ENCODE measurements around the gene SCAPER.
A peak's percentile ranks its signal among the peaks of the same experiment; 100 is the strongest.
"Not testable (repeated sequence)": the region's sequence is repeated elsewhere in the genome, so short reads cannot be mapped to it uniquely, and the experiment has no call there.

The SCAPER gene

GRCh38 chr15:76335307-76336253 is 569.6 kb downstream of the SCAPER start:
- no peak for DNase-seq

GRCh38 chr15:76334438-76335306 is 570.5 kb downstream of the SCAPER start:
- DNase-seq = no peak

- DNase-seq = no peak
These were observed 571.3 kb downstream of the SCAPER start for GRCh38 chr15:76333720-76334437.

- DNase-seq = no peak
These were observed 571.8 kb downstream of the SCAPER start for GRCh38 chr15:76333309-76333708.

GRCh38 chr15:76332796-76333195 is 572.3 kb downstream of the SCAPER start:
- no peak for DNase-seq

GRCh38 chr15:76330080-76330680 is 575.0 kb downstream of the SCAPER start:
- no peak for DNase-seq

- no peak for DNase-seq
These were observed 576.2 kb downstream of the SCAPER start for GRCh38 chr15:76328958-76329357.

GRCh38 chr15:76328106-76328696 is 576.9 kb downstream of the SCAPER start:
- no peak for DNase-seq

GRCh38 chr15:76327191-76328105 is 577.7 kb downstream of the SCAPER start:
- no peak for DNase-seq

- no peak for DNase-seq
These were observed 579.4 kb downstream of the SCAPER start for GRCh38 chr15:76325704-76326103.

- no peak for DNase-seq
These were observed 581.1 kb downstream of the SCAPER start for GRCh38 chr15:76324066-76324465.

GRCh38 chr15:76321602-76322001 is 583.5 kb downstream of the SCAPER start:
- no peak for DNase-seq

- no peak for DNase-seq
These were observed 584.0 kb downstream of the SCAPER start for GRCh38 chr15:76321171-76321570.

- DNase-seq = no peak
These were observed 585.1 kb downstream of the SCAPER start for GRCh38 chr15:76320012-76320411.

GRCh38 chr15:76313731-76314130 is 591.4 kb downstream of the SCAPER start:
- no peak for DNase-seq

- DNase-seq = not testable (repeated sequence)
These were observed 592.0 kb downstream of the SCAPER start for GRCh38 chr15:76313175-76313567.

GRCh38 chr15:76312540-76313174 is 592.5 kb downstream of the SCAPER start:
- no peak for DNase-seq

GRCh38 chr15:76311100-76311953 is 593.8 kb downstream of the SCAPER start, which contains the start of gene ETFA:
Gene ETFA, minus strand, starts transcription at chr15:76311469. Its CDS starts 81 bp downstream, at chr15:76311388.
- peak; percentile 76 for DNase-seq

- no peak for DNase-seq
These were observed 594.6 kb downstream of the SCAPER start for GRCh38 chr15:76310475-76311099.
